Adrenal gland (tissue), 5 donors: ENCODE results near the gene VGLL1.

ENCODE experiments used
- CTCF ChIP-seq, 6 experiments: fragments of 450-650 bp in 4 of 6; fragments of 200-600 bp in 2 of 6; sonication (generic) in 1 of 6; IDR thresholded peaks; 1 replicate in 5 of 6; 2 replicates in 1 of 6; pipeline versions ENCODE4 v1.5.1 to v1.8.0; 2016 to 2021; ENCODE audit warnings: antibody characterized with exemption in 6 of 6, mild to moderate bottlenecking in 2 of 6, moderate library complexity in 1 of 6
- POLR2A ChIP-seq, 2 donors: fragments of 450-650 bp; IDR thresholded peaks; one replicate each; pipeline ENCODE4 v1.6.1; 2017; ENCODE audit warnings: antibody characterized with exemption in 2 of 2, mild to moderate bottlenecking in 2 of 2, moderate library complexity in 1 of 2
- donor health status: DM: no; HTN: no; CAD: no.

- TF ChIP-seq CTCF (IDR thresholded peaks at IDR 0.05) (no peak), POLR2A (IDR thresholded peaks at IDR 0.05) (no peak)
Measured at GRCh38 chrX:136585960-136586359, 53.9 kb downstream of the VGLL1 start.
